Esophagus squamous epithelium (tissue), 5 donors: ENCODE results near the gene MCU. TPM values are rescaled to one million over a fixed set of nuclear protein-coding genes. Genes with fewer than 3 reads are reported as not detected.

Source experiments
- DNase-seq: peaks from one replicate; lab custom pipeline; 2025; lab: John Stamatoyannopoulos, UW
- H3K27ac ChIP-seq, 4 donors: fragments of 200-600 bp; sonication (generic); one replicate each; pipeline ENCODE4 v1.5.1; 2016 to 2019; ENCODE audit warnings: mild to moderate bottlenecking in 1 of 4
- H3K27me3 ChIP-seq, 4 donors: fragments of 200-600 bp; sonication (generic); 1 replicate in 3 of 4; 2 replicates in 1 of 4; pipeline versions ENCODE4 v1.5.1 to v1.6.0; 2017 to 2021; ENCODE audit warnings: antibody characterized with exemption in 1 of 4
- H3K36me3 ChIP-seq, 3 donors: fragments of 200-600 bp; sonication (generic); one replicate each; pipeline ENCODE4 v1.5.1; 2016 to 2019
- H3K4me1 ChIP-seq, 3 donors: fragments of 200-600 bp; sonication (generic); one replicate each; pipeline ENCODE4 v1.5.1; 2017 to 2019
- H3K4me3 ChIP-seq, 4 donors: fragments of 200-600 bp; sonication (generic); 1 replicate in 3 of 4; 2 replicates in 1 of 4; pipeline ENCODE4 v1.5.1; 2016 to 2019; ENCODE audit warnings: mild to moderate bottlenecking in 2 of 4, moderate library complexity in 1 of 4
- H3K9me3 ChIP-seq, 3 donors: fragments of 200-600 bp; sonication (generic); one replicate each; pipeline ENCODE4 v1.5.1; 2016 to 2019
- POLR2A ChIP-seq, 4 donors: fragments of 450-650 bp; IDR thresholded peaks; one replicate each; pipeline ENCODE4 v1.6.1; 2017; ENCODE audit warnings: antibody characterized with exemption in 4 of 4, mild to moderate bottlenecking in 4 of 4, moderate library complexity in 3 of 4
- WGBS, 2 donors: methylation state at CpG; one replicate each; pipeline ENCODE4 v1.1.5; 2018; 5-methylcytosine and 5-hydroxymethylcytosine counted together
- intact Hi-C: fragments of 100-400 bp; cut with DNase I; formaldehyde crosslinking; loops from one replicate; pipeline ENCODE4 v1.15.0; 2022
- total RNA-seq, 4 donors: library from RNA; depleted of rRNA; stranded (reverse); fragments of >200 nt; gene quantifications; one replicate each; pipeline ENCODE4 v1.1.0, GENCODE V29; 2016
- TF ChIP-seq, protein P1 (sequence below), 6 experiments: fragments of 450-650 bp in 4 of 6; fragments of 200-600 bp in 2 of 6; sonication (generic) in 2 of 6; IDR thresholded peaks; one replicate each; pipeline ENCODE4 v1.5.1; 2016 to 2019; ENCODE audit warnings: antibody characterized with exemption in 6 of 6, mild to moderate bottlenecking in 4 of 6, moderate library complexity in 4 of 6
- donor health status: DM: yes; HTN: yes; CAD: no.

The MCU gene
- total RNA-seq, 4 donors from 2014 or later, result 19.9 to 30.0 (median 23.4) TPM

DNA sequence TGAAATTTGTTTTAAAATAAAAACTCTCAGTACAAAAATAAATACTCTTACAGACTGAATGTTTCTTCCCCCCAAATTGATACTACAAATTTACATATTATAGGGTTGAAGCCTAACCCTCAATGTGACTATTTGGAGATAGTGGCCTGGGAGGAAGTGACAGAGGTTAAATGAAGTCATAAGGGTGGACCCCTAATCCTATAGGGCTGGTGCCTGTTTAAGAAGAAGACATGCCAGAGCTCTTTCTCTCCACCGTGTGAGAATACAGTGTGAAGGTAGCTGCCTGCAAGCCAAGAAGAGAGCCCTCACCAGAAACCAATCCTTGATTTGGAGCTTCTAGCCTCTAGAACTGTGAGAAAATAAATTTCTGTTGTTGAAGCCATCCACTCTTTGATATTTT is 67.6 kb downstream of the MCU start:
- H3K36me3 ChIP-seq, result no peaks in the 10 kb centered on the region
- WGBS, 2 donors, result 40 to 58% methylated on average over 1 of the region's 1 CpG
- TF ChIP-seq, protein P1, sequence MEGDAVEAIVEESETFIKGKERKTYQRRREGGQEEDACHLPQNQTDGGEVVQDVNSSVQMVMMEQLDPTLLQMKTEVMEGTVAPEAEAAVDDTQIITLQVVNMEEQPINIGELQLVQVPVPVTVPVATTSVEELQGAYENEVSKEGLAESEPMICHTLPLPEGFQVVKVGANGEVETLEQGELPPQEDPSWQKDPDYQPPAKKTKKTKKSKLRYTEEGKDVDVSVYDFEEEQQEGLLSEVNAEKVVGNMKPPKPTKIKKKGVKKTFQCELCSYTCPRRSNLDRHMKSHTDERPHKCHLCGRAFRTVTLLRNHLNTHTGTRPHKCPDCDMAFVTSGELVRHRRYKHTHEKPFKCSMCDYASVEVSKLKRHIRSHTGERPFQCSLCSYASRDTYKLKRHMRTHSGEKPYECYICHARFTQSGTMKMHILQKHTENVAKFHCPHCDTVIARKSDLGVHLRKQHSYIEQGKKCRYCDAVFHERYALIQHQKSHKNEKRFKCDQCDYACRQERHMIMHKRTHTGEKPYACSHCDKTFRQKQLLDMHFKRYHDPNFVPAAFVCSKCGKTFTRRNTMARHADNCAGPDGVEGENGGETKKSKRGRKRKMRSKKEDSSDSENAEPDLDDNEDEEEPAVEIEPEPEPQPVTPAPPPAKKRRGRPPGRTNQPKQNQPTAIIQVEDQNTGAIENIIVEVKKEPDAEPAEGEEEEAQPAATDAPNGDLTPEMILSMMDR (IDR thresholded peaks at IDR 0.05), result no peak
- TF ChIP-seq POLR2A (IDR thresholded peaks at IDR 0.05), result no peak
- H3K27ac ChIP-seq, result no peak overlapping the region
- intact Hi-C loops, result no loop called here
- H3K4me1 ChIP-seq, result peaks cover 0 to under 1% (median 0%) of the 10 kb centered on the region in 3 donors
- H3K4me3 ChIP-seq, result no peak overlapping the region
- no peaks in the 10 kb centered on the region for H3K27me3 ChIP-seq
- no peak for DNase-seq
- H3K9me3 ChIP-seq, result no peaks in the 10 kb centered on the region

DNA sequence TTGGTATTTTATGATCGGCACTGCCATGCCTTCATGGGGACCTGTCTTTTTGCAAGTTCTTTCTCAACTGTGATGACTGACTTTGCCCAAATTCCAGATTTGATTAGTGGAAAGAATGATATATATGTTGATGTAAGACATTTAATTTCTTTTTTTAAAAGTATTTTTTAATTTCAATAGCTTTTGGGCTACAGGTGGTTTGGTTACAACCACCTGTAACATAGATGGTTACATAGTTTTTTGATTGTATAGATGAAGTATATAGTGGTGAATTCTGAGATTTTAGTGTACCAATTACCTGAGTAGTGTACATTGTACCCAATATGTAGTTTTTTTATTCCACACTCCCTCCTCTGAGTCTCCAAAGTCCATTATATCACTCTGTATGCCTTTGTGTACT is 69.6 kb downstream of the MCU start:
- 92 to 93% methylated on average over 1 of the region's 1 CpG for WGBS, 2 donors
- Histone ChIP-seq H3K27ac (no peak overlapping the region), H3K36me3 (no peaks in the 10 kb centered on the region), H3K4me1 (no peaks in the 10 kb centered on the region), H3K9me3 (no peaks in the 10 kb centered on the region), H3K4me3 (no peak overlapping the region), H3K27me3 (no peaks in the 10 kb centered on the region)
- no peak for DNase-seq
- intact Hi-C loops, result no loop called here
- no peak for TF ChIP-seq POLR2A (IDR thresholded peaks at IDR 0.05)
- TF ChIP-seq, protein P1 (IDR thresholded peaks at IDR 0.05), result no peak

DNA sequence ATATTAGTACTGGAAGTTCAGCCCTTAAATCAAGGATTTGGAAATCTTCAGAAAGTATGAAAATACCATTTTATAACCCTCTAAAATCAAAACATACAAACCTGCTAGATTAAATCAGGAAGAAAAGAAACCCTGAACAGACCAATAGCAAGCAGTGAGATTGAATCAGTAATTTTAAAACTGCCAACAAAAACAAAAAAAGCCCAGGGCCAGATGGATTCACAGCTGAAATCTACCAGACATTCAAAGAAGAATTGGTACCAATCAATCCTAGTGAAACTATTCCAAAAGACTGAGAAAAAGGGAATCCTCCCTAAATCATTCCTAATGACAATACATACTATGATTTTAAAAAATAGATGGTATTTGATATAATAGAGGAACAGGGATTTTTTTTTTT is 70.1 kb downstream of the MCU start:
- Histone ChIP-seq H3K27me3 (no peaks in the 10 kb centered on the region), H3K9me3 (no peaks in the 10 kb centered on the region), H3K4me1 (no peaks in the 10 kb centered on the region), H3K4me3 (no peak overlapping the region), H3K27ac (no peak overlapping the region), H3K36me3 (no peaks in the 10 kb centered on the region)
- TF ChIP-seq POLR2A (IDR thresholded peaks at IDR 0.05), result no peak
- TF ChIP-seq, protein P1 (IDR thresholded peaks at IDR 0.05), result no peak
- DNase-seq, result no peak
- intact Hi-C loops, result no loop called here

DNA sequence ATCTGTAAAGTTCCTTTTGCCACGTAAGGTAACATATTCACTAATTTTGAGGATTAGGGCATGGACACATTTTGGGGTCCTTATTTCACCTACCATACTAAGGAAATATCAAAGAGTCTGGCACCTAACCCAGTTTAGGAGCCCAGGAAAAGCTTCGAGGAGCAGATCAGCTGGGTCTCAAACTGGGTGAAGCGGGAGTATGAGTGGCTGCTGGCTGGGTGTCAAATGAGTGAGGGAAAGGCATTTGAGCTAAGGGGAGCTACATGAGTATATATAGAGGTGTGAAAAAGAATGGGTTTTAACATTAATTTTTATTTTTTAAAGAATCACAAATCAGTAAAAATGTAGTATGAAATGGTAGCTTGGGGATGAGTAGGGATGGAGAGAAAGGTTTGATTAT is 71.3 kb downstream of the MCU start:
- Histone ChIP-seq H3K4me1 (no peaks in the 10 kb centered on the region), H3K27me3 (no peaks in the 10 kb centered on the region), H3K27ac (no peak overlapping the region), H3K4me3 (no peak overlapping the region), H3K9me3 (no peaks in the 10 kb centered on the region), H3K36me3 (no peaks in the 10 kb centered on the region)
- intact Hi-C loops, result no loop called here
- 89 to 95% methylated on average over 3 of the region's 3 CpGs for WGBS, 2 donors
- DNase-seq, result no peak
- TF ChIP-seq, protein P1 (IDR thresholded peaks at IDR 0.05), result no peak
- no peak for TF ChIP-seq POLR2A (IDR thresholded peaks at IDR 0.05)

DNA sequence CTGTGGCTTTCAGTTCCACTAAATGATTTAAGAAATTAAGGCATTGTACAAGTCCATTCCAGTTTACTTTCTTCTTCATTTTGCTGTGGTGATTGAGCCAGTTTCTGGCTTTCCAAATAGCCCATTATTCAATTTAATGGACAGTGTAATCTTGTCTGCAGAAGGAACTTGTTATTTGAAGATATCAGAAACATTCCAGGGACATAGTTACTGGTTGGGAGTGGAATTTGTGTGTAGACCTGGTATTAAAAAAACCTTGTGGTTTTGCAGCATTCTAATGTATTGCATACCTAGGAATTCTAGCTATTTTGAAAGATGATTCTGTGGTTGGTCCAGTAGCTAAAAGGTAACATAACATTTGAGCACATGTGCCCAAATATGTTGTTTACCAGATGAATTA is 72.2 kb downstream of the MCU start:
- intact Hi-C loops, result no loop called here
- H3K9me3 ChIP-seq, result no peaks in the 10 kb centered on the region
- no peak overlapping the region for H3K4me3 ChIP-seq
- no peaks in the 10 kb centered on the region for H3K36me3 ChIP-seq
- DNase-seq, result no peak
- TF ChIP-seq POLR2A (IDR thresholded peaks at IDR 0.05), result no peak
- TF ChIP-seq, protein P1 (IDR thresholded peaks at IDR 0.05), result no peak
- no peak overlapping the region for H3K27ac ChIP-seq
- H3K4me1 ChIP-seq, result no peaks in the 10 kb centered on the region
- H3K27me3 ChIP-seq, result no peaks in the 10 kb centered on the region
